Measurements from ENCODE around the gene IL5RA. TPM values are rescaled to one million over a fixed set of nuclear protein-coding genes. Genes with fewer than 3 reads are reported as not detected.

Gene IL5RA
- total RNA-seq, 1 donor from 2014 or later, result not detected

GRCh38 chr3:3097958-3098357 lies 12.2 kb downstream of the IL5RA start:
- Mint-ChIP-seq H3K27ac (no peak overlapping the region), H3K4me1 (no peaks in the 10 kb centered on the region), H3K4me3 (no peak overlapping the region), H3K36me3 (no peaks in the 10 kb centered on the region), H3K9me3 (no peaks in the 10 kb centered on the region), H3K27me3 (ENCODE audit: low read depth) (peaks cover 10% of the 10 kb centered on the region)
- TF ChIP-seq CTCF (IDR thresholded peaks at IDR 0.05; ENCODE audit: unreplicated experiment), result no peak
- no peak for DNase-seq (ENCODE audit: low spot score in 2 of 2, unreplicated experiment in 2 of 2)

- H3K27ac Mint-ChIP-seq, result no peak overlapping the region
- DNase-seq (ENCODE audit: low spot score in 2 of 2, unreplicated experiment in 2 of 2), result no peak
- no peak for TF ChIP-seq CTCF (IDR thresholded peaks at IDR 0.05; ENCODE audit: unreplicated experiment)
- no peaks in the 10 kb centered on the region for H3K9me3 Mint-ChIP-seq
- H3K4me1 Mint-ChIP-seq, result peaks cover 1% of the 10 kb centered on the region
- H3K4me3 Mint-ChIP-seq, result no peak overlapping the region
- no peaks in the 10 kb centered on the region for H3K36me3 Mint-ChIP-seq
- peaks cover 2% of the 10 kb centered on the region for H3K27me3 Mint-ChIP-seq (ENCODE audit: low read depth)
These were observed 21.2 kb downstream of the IL5RA start for GRCh38 chr3:3089017-3089416.

GRCh38 chr3:3087716-3088465 lies 22.3 kb downstream of the IL5RA start:
- H3K27ac Mint-ChIP-seq, result no peak overlapping the region
- no peak for DNase-seq (ENCODE audit: low spot score in 2 of 2, unreplicated experiment in 2 of 2)
- H3K27me3 Mint-ChIP-seq (ENCODE audit: low read depth), result peaks cover 4% of the 10 kb centered on the region
- H3K4me1 Mint-ChIP-seq, result peaks cover 1% of the 10 kb centered on the region
- no peaks in the 10 kb centered on the region for H3K9me3 Mint-ChIP-seq
- H3K4me3 Mint-ChIP-seq, result no peak overlapping the region
- TF ChIP-seq CTCF (IDR thresholded peaks at IDR 0.05; ENCODE audit: unreplicated experiment), result no peak
- no peaks in the 10 kb centered on the region for H3K36me3 Mint-ChIP-seq

GRCh38 chr3:3087279-3087678 lies 22.9 kb downstream of the IL5RA start:
- Mint-ChIP-seq H3K36me3 (no peaks in the 10 kb centered on the region), H3K27me3 (ENCODE audit: low read depth) (peaks cover 8% of the 10 kb centered on the region), H3K4me1 (peaks cover 1% of the 10 kb centered on the region), H3K4me3 (no peak overlapping the region), H3K9me3 (no peaks in the 10 kb centered on the region), H3K27ac (no peak overlapping the region)
- DNase-seq (ENCODE audit: low spot score in 2 of 2, unreplicated experiment in 2 of 2), result no peak
- TF ChIP-seq CTCF (IDR thresholded peaks at IDR 0.05; ENCODE audit: unreplicated experiment), result no peak

- peaks cover 1% of the 10 kb centered on the region for H3K4me1 Mint-ChIP-seq
- DNase-seq (ENCODE audit: low spot score in 2 of 2, unreplicated experiment in 2 of 2), result no peak
- H3K27me3 Mint-ChIP-seq (ENCODE audit: low read depth), result peaks cover 10% of the 10 kb centered on the region
- no peak overlapping the region for H3K4me3 Mint-ChIP-seq
- H3K27ac Mint-ChIP-seq, result no peak overlapping the region
- H3K9me3 Mint-ChIP-seq, result no peaks in the 10 kb centered on the region
- no peak for TF ChIP-seq CTCF (IDR thresholded peaks at IDR 0.05; ENCODE audit: unreplicated experiment)
- no peaks in the 10 kb centered on the region for H3K36me3 Mint-ChIP-seq
These were observed 23.9 kb downstream of the IL5RA start for GRCh38 chr3:3086239-3086638.
